GM19240 (cell line): ENCODE data around the gene HSD17B12.
"Not testable (repeated sequence)": the region's sequence is repeated elsewhere in the genome, so short reads cannot be mapped to it uniquely, and the experiment has no call there.

Source experiments
- DNase-seq: peaks from one replicate; pipeline ENCODE4 v3.0.0; 2011; ENCODE audit warnings: low spot score; ENCODE audit not compliant: insufficient read length

HSD17B12 gene

DNA sequence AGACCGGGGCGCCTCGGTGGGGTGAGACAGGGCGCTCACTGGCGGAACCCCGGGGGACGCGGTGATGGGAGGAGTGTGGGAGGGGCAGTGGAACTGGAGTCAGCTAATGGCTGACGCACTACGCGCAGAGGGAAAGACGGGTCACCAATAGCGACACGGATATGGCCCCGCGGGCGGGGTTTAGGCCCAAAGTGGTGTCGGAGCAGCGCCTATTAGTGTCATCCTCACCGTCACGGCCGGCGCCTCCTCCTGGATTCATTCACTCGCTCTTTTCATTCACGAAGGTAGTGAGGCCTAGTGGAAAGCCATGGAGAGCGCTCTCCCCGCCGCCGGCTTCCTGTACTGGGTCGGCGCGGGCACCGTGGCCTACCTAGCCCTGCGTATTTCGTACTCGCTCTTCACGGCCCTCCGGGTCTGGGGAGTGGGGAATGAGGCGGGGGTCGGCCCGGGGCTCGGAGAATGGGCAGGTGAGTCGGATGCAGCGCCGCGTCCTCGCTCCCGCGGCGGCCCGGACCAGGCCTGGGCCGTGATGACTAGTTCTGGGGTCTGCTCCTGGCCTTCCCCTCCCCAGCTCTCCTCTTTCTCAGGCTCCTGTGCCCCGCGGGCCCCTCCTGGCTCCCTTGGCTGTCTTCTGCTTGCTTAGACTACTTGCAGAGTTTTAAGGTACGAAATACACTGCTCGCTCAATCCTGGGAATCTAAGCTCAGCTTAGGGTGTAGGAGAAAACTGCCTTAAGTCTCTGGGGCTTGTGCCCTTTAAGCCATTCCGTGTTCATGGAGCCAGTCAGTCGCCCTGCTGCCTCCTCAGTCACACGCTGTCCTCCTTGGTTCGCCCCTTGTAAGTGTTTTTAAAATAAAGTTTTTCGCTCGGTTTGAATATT lies at the start of gene HSD17B12:
HSD17B12 (plus strand) TSS at position 218 of the 880 bp plus-strand sequence; CDS start at position 308, 90 bp downstream.
- DNase-seq, result peak; percentile 96

DNA sequence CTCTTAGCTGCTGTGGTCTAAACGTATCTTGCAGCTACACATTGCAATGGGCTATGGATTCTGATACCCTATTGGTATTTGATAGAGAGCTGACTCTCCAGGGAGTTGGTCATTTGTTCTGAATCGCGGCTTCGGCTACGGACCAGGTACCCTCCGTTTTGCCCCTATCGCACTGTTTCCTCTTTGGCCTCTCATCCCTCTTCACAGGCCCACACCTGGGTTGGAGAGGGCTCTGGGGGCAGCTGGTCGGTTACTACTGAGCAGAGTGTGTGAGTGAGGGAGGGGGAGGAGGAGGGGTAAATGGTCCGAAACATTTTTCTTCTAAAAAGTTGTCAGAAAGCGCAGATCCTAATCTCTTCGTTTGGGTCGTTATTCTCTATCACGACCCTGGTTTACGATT lies 48.8 kb upstream of the HSD17B12 start:
- DNase-seq, result no peak

DNA sequence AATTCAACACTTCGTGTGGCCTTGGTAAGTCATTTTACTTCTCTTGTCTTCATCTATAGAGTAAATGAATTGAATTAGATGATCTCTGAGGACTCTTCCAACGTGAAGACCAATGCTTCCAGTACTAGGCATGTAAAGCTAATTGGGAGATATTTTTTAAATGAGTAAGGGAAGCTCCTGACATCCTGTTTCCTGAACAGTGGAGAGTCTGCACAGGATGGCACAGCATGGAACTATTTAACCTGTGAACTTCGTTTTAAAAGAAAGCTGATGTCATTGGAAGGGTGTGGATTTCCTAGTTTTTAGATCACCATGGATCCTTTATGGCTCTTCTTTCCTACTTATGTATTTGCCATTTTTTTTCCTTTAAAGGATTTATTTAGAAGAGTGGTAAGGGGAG lies 48.4 kb upstream of the HSD17B12 start:
- DNase-seq, result no peak

DNA sequence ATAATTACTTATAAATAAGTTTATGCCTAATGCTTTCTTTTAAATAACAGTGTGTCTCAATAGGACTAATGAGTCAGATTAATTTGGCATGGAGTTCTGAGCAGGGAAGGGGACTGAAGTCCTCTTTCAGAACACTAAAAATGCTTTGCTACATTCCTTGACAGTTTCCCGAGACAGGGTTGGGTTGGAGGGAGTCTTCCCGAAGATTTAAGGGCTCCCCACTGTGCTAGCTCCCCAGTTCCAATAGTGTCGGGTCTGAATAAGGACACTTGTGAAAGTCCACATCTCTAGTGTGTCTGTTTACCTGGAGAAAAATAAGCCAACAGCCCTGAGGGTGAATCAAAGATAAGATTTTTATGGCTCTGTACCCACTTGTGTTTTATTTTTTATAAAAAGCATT lies 41.8 kb upstream of the HSD17B12 start:
- no peak for DNase-seq

DNA sequence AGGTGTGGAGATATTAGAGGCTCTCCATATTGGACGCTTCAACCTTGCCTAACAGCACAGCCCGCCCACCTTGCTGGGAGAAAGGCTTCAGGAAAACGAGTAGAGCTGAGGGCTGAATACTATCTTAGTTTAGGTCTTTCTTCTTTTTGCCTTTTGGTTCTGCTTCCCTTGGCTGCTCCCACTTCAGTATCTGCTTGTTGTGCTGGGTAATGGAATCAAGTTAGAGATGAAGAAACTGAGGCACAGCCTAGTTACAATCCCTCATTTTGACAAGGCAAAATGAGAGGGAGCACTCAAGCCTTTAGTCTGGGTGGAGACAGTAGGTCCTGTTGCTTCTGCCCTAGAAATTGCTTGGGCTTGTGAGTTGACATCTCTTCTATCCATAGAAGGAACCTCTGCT lies 41.3 kb upstream of the HSD17B12 start:
- no peak for DNase-seq

DNA sequence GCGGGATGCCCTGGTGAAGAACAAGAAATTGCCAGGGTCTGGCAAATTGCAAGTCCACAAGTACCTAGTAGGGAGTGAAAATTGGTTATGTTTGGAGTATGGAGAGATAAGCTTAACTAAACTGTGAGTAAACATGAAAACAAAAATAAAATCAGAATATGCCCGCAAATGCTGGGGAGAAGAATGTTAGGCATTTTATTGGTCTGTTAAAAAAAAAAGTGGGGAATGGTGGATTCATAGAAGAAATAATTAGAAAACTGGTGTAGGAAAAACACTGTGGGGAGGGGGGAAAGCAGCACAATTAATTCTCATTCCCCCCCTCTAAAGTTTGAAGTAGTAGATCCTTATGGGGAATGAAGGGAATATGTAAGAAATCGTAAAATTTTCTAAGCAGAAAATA lies 40.6 kb upstream of the HSD17B12 start:
- no peak for DNase-seq

DNA sequence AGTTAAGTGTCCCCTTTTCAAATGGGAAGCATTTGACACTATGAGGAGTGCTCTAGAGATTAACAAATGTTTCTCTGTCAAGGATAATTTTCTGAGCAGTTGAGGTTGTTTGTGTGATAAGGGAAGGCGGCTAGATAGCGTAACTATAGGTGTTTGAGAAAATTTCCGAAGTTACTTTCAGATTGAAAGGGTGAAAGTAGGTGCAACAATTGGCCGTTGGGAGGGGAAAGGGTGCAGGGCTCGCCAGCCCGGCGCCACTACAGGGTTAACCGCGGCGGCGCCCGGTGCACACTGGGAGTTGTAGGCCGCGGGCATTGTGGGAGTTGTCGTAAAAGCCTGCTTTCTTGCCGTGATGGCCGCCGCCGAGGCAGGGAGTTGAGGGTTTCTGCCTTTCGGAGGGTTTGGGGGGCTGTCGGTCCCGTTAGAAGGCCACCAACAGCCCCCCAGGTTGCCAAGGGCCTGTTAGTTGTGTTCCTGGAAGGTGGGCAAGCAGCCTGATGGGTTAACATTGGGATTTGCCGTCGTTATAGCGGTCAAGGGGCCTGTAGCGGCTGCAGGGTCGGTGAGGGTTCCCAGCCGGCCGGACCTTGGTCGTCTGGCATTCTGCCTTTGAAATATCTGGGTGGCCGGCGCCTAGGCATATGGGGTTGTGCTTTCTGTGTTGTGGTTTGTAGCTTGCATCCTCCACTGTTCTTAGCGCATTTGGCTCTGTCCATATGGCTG lies 36.5 kb upstream of the HSD17B12 start:
- DNase-seq, result peak; percentile 85

DNA sequence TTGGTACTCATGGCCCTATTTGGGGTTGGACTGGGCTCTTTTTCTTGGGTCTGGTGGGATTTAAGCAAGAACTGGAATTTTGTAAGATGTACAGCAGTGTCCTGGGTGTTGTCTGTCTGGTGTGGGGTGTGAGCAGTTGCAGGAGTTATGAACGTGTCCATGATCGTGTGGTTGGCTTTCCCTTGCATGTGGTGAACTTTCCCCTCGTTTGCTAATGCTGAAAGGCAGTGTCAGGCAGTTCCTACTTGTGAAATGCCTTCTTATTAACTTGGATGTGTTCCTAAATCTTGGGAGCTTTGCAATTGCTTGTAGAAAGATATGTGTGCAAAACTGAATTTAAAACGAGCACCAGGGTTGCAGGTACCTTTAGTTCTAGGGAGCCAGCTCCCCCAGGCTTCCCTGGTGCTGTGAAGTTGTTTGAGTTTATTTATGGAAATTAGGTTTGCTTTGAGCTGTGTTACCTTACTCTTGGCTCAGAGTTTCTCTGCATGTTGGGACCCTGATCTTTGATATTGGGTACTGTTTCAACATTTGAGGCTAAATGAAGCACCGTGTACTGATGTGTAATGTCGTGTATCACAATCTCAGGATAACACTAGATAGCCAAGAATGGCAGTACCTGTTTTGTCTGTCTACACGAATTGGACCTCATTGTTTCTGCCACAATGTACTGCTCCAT lies 35.8 kb upstream of the HSD17B12 start:
- DNase-seq, result no peak

DNA sequence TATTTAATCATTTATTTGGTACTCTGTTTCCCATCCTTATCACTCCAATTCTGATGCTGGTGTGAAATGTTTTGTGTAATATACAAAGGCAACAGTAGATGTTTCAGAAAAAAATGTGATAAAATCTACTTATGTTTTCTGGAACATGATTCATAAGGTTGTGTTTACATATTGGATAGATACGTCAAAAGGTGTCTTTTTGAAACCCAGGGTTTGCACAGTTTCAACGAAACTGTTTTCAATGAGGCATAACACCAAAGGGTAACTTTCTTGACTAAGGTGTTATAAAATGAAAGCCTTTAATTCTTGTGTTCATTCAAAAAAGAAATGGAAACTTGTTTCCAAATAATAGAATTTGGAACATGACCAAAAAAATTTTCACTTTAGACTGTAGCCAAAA lies 33.8 kb upstream of the HSD17B12 start:
- no peak for DNase-seq

DNA sequence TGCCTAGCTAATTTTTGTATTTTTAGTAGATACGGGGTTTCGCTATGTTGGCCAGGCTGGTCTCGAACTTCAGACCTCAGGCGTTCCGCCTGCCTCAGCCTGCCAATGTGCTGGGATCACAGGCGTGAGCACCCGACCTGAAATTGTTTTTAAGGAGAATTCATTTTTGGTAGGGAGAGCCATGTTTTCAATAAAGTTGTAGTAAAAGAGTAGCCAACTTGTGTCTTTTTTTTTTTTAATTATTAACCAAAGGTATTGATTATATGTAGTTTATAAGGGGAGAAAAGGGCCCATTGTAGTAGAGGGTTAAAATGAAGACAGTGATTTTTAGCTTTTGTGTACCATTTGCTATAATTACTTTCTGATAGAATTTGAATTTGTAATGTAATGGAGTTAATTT lies 31.6 kb upstream of the HSD17B12 start:
- DNase-seq, result no peak

DNA sequence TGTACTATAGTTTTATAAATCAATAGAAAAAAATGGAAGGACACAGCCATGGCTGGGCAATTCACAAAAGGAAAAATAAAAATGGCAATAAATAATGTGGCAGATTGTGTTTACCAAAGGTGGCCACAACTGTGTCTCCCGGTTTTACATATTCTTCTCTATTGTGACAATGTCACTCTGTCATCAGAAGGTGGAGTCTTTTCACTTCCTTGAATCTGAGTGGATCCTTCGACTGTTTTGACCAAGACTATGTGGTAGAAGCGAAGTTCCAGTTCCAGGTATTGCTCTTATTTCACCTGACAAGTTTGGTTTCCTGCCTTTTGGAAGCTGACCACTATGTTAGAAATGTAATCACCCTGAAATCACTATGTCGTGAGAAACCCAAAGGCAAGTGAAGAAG lies 31.0 kb upstream of the HSD17B12 start:
- no peak for DNase-seq

DNA sequence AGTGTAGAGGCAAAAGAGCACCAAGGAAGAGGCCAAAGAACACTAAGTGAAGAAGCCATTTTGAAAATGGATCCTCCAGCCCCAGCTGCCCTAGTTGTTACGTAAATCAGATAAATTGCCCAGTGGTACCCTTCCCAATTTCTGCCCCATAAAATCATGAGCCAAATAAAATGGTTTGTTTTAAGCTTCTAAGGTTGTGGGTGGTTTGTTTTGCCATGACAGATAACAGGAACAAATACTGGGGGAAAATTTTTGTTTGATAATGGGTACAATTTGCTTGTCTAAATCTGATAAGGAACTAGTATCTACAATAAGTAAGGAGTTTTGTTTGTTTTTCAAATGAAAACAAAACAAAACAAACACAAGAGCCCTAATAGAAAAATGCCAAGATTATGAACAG lies 30.6 kb upstream of the HSD17B12 start:
- no peak for DNase-seq

DNA sequence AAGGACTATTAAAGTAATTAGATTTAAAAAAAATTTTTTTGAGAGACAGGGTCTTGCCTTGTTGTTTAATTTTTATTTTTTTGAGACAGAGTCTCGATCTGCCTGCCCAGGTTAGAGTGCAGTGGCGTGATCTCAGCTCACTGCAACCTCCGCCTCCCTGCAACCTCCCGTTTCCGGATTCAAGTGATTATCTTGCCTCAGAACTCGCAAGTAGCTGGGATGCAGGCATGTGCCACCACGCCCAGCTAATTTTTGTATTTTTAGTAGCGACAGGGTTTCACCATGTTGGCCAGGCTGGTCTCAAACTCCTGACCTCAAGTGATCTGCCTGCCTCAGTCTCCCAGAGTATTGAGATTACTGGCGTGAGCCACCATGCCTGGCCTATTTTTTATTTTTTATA lies 17.5 kb upstream of the HSD17B12 start:
- not testable (repeated sequence) for DNase-seq

DNA sequence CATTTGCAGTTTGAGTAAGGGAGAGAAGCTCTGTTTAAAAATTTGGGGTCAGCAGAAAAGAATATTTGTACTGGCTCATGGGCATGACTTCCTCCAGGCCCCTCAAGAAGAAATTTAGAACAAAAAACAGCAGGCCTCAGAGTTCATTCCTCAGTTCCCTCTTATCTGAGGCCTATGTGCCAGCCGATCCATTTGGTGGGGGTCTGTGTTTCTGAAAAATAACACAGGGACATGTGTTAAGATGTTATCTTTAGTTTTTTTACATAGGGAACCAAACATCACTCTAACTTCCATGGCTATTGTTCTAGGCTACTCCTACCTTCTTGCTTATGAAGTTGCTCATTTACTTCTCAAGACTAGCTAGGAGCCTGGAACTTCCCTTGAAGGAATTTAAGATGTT lies 16.2 kb upstream of the HSD17B12 start:
- no peak for DNase-seq

DNA sequence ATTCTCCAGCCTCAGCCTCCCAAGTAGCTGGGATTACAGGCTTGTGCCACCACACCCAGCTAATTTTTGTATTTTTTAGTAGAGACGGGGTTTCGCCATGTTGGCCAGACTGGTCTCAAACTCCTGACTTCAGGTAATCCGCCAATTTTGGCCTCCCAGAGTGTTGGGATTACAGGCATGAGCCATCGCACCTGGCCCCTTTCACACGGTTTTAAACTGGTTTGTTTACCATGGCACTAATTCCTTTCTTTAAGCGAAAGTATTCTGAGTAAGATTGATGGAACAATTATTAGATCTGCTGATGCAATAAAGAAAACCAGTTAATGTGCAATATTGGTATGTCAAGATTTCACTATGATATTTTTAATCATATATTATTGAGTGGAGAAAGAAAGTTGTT lies 9.3 kb upstream of the HSD17B12 start:
- not testable (repeated sequence) for DNase-seq

DNA sequence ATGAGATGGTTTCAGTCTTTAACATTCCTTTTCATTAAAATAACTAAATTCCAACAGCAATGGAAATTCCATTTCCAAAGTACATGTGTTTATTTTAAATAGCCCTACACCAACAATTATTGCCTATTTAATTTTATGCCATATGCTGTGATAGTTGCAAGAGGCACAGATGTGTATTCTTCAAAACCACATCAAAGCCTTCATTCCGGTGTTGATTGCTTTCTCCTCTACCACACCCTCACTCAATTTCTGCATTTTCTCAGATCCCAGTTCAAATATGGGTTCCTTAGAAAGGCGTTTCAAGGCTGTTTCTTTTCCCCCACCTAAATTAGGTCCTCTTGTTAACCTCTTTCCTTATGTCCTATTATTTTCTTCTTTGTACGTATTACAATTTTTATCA lies 6.0 kb upstream of the HSD17B12 start:
- DNase-seq, result no peak

DNA sequence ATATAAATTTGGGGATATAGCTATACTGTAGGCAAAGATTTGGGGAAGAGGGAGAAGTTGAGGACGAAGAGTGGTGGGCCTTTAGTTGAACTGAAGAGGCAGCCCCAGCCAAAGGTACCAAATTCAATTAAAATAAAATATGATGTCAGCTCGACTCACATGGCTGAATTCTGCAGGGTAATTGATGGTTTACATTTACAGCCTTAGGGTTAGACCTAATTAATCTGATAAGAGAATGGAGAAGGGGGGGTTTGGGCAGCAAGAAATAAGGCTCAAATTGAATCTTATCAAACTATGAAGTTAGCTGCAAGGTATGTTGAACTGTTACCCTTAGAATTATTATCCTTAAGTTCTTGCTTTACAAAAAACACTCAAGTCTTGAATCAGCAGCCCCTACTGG lies 3.6 kb upstream of the HSD17B12 start:
- DNase-seq, result no peak

DNA sequence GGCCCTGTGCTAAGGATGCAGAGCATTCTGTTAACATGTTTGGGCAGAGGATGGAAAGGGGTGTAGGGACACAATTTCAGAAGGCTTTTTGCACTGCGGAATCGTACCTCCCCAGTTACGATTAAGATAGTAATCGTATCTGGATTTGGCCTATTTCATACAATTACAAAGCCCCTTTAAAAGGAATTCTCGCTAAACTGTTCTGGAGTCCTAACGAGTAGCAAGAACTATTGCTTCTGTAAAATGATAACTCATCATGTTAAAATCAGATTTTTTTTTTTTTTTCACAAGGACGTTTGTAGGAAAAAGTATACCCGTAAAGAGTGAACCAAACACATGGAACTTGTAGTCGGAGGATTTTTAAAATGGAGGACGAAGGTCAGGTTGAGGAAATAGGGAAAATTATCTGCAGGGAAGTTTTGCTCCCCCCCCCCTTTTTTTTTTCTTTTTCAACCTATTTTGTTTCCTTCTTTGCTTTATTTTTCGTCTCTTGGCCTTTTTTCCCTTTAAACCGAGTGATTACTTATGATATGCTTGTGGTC lies 934 bp downstream of the HSD17B12 start:
- DNase-seq, result no peak

DNA sequence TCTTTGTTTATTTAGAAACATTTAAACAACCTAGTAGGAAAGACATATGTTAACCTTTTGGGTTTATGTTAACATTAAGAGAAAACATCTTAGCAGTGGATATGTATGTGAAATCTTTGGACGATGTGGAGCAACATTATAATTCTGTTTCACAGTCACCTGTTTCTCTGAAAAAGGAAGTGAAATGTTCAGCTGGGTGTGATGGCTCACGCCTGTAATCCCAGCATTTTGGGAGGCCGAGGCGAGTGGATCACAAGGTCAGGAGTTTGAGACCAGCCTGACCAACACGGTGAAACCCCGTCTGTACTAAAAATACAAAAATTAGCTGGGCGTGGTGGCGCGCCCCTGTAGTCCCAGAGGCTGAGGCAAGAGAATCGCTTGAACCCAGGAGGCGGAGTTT lies 1.5 kb downstream of the HSD17B12 start:
- not testable (repeated sequence) for DNase-seq

DNA sequence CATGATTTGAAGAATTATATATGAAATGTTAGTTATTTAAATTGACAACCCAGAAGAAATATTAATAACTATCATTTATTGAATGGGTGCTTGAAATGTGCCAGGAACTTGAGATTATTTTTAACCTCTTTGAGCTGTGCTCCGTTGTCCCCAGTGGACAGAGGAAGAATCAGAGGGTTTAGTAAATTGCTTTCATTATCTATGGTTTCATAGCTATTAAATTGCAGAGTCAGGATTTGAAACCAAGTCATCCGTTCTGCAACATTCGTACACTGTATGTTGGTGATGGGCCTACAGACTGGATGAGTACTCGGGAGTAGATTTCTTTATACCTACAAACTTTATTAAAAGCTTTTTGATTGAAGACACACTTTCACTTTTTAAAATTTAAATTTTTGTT lies 4.9 kb downstream of the HSD17B12 start:
- no peak for DNase-seq

DNA sequence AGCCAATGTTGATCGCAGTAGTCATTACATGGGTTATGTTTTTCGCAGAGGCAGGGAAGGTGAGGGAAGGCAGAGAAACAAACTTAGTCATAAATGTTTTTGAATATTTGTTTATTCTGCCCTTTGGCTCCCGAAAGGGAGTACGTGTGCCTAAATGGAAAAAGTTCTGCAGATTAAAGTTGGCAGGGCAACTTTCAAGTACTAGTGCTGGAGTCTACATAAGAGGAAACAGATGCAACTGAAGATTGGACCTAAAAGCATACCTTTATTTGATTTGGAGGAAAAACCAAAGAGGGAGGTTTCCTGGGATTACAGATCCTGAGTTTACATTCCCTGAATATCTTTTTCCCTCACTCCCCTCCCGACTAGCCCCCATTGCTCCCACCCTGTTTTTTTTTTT lies 5.7 kb downstream of the HSD17B12 start:
- no peak for DNase-seq
